GM12801 (cell line): ENCODE data around the gene SLC25A11.

ENCODE experiments used
- CTCF ChIP-seq: IDR thresholded peaks from one replicate; pipeline ENCODE4 v1.5.1; 2011; ENCODE audit warnings: control low read depth; ENCODE audit not compliant: insufficient read length; ENCODE audit errors: extremely low read depth

SLC25A11 gene

GRCh38 chr17:4920351-4921048 is 19.3 kb downstream of the SLC25A11 start:
- TF ChIP-seq CTCF = no peak

- no peak for TF ChIP-seq CTCF
Measured at GRCh38 chr17:4919511-4920047, 20.3 kb downstream of the SLC25A11 start.

- TF ChIP-seq CTCF = no peak
Measured at GRCh38 chr17:4913994-4914393, 25.9 kb downstream of the SLC25A11 start.

- TF ChIP-seq CTCF = no peak
Measured at GRCh38 chr17:4908711-4909496, 30.9 kb downstream of the SLC25A11 start.

- TF ChIP-seq CTCF = no peak
Measured at GRCh38 chr17:4908301-4908700, 31.5 kb downstream of the SLC25A11 start.

GRCh38 chr17:4903051-4903818 is 36.6 kb downstream of the SLC25A11 start, which contains the start of gene CHRNE:
Gene CHRNE, minus strand, starts transcription at chr17:4903098. Its CDS starts 35 bp downstream, at chr17:4903063.
- TF ChIP-seq CTCF = no peak

- no peak for TF ChIP-seq CTCF
Measured at GRCh38 chr17:4902540-4902939, 37.3 kb downstream of the SLC25A11 start.
